C4-2B (cell line): ENCODE measurements around the gene TTC28.

ENCODE experiments used
- H3K27ac ChIP-seq: fragments of 450-650 bp; 2 replicates; pipeline ENCODE4 v1.5.1; 2017
- ZFX ChIP-seq: fragments of 450-650 bp; IDR thresholded peaks from 2 replicates; pipeline ENCODE4 v1.6.1; 2017
- TF ChIP-seq, protein P1 (sequence below): fragments of 450-650 bp; conservative IDR thresholded peaks from 2 replicates; pipeline ENCODE4 v1.5.1; 2017; ENCODE audit warnings: mild to moderate bottlenecking

Gene TTC28

DNA sequence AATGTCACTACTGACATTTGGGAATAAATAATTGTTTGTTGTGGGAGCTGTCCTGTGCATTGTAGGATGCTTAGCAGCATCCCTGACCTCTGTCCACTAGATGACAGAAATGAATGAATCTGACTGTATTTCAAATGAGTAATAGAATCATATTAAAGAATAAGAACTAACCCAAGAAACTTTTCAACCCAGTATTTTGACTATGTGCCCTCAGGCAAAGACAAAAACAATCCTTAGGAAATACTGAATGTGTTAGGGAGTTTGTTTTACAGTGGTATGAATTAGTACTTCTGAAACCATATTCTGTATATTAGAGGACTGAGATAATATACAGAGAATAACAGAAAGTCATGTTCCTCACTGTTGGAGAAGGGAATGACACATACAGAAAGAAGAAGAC, 439.7 kb downstream of the TTC28 start:
- TF ChIP-seq ZFX, result no peak
- TF ChIP-seq, protein P1, sequence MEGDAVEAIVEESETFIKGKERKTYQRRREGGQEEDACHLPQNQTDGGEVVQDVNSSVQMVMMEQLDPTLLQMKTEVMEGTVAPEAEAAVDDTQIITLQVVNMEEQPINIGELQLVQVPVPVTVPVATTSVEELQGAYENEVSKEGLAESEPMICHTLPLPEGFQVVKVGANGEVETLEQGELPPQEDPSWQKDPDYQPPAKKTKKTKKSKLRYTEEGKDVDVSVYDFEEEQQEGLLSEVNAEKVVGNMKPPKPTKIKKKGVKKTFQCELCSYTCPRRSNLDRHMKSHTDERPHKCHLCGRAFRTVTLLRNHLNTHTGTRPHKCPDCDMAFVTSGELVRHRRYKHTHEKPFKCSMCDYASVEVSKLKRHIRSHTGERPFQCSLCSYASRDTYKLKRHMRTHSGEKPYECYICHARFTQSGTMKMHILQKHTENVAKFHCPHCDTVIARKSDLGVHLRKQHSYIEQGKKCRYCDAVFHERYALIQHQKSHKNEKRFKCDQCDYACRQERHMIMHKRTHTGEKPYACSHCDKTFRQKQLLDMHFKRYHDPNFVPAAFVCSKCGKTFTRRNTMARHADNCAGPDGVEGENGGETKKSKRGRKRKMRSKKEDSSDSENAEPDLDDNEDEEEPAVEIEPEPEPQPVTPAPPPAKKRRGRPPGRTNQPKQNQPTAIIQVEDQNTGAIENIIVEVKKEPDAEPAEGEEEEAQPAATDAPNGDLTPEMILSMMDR, result no peak
- no peak overlapping the region for H3K27ac ChIP-seq

DNA sequence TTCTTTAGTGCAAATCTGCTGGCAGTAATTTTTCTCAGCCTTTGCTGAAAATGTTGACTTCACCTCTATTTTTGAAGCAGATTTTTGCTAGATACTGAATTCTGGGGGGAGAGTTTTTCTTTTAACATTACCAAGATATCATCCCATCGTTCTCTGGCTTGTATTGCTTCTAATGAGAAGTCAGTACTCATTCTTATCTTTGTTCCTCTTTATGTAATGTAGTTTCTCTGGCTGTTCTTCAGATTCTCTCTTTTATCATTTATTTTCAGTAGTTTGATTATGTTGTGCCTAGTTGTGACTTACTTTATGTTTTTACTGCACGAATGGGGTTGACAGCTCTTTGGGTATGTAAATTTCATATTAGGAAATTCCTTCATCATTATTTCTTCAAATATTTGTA, 441.9 kb downstream of the TTC28 start:
- no peak for TF ChIP-seq ZFX
- TF ChIP-seq, protein P1, result no peak
- H3K27ac ChIP-seq, result no peak overlapping the region

DNA sequence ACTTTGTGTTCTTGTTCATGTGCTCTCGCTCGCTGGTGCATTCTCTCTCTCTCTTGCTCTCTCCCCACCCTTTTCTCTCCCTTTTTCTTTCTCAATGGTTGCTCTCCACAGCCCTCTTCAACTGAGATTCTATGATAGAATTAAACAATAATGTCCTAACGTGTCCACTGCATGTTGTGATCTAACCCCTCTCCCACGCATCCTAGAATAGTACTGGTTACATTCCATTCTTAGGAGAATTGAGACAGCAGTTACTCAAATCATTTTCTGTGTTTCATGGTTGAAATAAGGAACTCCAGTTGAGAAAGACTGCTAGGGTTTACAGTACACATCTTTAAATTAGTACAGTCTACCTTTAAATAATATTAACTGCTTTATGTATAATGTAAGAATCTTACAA, 442.5 kb downstream of the TTC28 start:
- no peak overlapping the region for H3K27ac ChIP-seq
- no peak for TF ChIP-seq ZFX
- TF ChIP-seq, protein P1, result no peak

DNA sequence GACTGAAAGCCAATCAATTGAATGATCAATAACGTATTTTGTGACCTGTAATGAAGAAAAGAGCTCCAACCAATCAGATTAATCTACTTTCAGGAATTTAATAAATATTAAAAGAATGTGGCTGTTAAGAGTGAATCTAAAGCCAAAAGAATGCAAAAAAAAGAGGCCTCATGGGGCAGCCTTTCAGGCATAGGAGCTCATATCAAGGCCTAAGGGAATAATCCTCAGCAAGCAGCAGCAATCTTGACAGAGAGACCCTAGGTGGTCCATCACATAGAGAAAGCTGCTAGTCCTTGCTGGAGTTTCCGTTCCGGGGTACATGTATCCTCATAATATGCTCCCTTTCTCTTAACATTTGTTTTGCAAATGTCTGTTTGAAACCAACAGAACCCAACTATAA, 447.4 kb downstream of the TTC28 start:
- no peak for TF ChIP-seq ZFX
- TF ChIP-seq, protein P1, result no peak
- H3K27ac ChIP-seq, result no peak overlapping the region

DNA sequence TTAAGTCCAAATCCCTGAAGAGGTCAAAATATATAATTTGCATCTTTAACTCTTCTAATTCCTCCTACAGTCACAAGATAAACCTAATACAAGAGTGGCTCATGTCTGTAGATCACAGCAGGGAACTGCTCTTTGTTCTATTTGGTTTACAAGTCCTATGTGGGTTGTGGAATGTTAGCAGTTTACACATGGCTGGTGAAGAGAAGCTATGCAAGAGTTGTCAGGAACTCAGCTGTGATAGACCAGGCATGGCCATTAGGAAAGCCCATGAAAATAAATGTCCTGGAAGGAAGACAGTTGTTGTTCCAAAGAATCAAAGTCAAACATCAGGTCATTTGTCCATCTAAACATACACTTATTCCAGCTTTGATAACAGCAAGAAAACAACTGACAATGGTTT, 448.2 kb downstream of the TTC28 start:
- no peak overlapping the region for H3K27ac ChIP-seq
- TF ChIP-seq, protein P1, result no peak
- TF ChIP-seq ZFX, result no peak

DNA sequence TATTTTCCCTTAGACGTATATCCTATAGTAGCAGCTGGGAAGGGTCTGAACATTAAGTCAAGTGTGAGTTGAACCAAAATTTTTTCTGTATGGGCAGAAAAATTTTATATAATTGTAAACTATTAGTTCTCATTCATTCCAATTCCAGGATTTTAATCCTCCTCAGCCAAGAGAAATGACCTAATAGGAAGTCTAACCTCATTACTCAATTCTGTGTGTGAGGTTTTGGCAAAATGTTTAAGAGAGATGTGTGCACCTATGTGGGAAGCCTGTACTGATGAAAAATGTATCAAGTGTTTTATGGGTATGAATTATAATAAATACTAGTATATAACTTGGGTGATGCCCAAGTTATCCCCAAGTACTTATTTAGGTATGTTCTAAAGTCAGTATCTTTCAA, 449.0 kb downstream of the TTC28 start:
- no peak for TF ChIP-seq ZFX
- TF ChIP-seq, protein P1, result no peak
- H3K27ac ChIP-seq, result no peak overlapping the region

DNA sequence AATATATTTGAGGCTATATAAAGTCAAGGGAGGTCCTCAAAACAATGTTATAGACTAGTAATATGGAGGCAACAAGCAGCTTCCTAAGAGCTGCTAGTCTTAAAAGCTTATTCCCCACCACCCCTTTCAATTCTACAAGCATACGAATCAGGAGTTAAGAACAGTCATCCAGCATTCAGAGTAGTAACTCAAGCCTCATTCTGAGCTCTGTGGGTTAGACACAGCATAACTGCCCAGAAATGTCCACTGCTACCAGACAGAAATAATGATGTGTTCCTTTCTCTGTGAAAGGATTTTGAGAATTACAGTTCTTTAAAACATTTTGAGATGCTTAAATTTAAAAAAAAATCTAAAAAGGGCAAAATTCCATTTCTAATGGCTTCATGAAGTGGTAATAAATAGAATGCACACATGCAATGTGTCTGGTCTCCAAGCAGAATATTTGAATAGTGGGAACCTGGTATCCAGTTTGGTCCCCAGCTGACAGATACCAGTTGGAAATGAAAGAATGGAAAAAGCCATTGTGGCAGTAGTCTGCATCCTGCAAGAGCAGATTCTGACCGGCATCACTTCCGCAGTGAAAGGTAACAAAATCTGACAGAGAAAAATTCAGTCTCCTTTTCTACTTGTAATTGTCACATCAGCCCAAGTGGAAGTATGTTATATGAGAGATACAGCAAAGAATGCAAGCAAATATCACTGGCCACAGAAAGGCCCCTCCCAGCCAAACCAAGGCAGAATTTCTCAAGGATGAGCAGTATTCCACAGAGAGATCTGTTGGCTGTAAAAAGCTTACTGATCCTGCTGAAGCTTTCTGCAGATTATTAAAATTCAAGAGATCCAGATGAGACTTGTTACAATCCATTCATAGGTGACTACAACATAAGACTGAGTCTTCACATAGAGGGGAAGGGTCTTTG, 449.8 kb downstream of the TTC28 start:
- no peak for TF ChIP-seq ZFX
- TF ChIP-seq, protein P1, result no peak
- H3K27ac ChIP-seq, result no peak overlapping the region
